ENCODE data around the gene KCTD4. TPM values are rescaled to one million over a fixed set of nuclear protein-coding genes. Genes with fewer than 3 reads are reported as not detected.

The KCTD4 gene
- total RNA-seq, 4 donors from 2014 or later: not detected

DNA sequence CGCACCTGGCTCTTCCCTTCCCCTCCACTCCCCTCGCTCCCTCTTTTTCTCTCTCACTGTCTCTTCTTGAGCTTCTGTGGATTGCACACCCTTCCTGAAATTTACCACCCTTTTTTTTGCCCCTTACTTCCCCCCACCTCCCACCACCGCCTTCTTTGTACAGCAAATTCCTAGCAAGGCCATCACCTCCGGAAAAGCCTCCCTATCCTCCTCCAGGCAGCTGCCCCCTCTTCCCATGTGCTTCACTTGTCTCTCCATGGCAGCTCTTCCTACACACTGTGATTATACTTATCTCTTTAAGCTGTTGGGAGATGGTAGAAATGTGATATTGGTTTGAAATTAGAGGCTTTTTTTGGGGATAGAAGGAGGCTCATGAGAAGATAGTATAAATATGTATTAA is 28.3 kb upstream of the KCTD4 start:
- no peak for DNase-seq
- intact Hi-C loops (cut with DNase I; ENCODE audit: low total_unique reads): no loop called here
- Histone ChIP-seq H3K27me3 (no peaks in the 10 kb centered on the region), H3K36me3 (no peaks in the 10 kb centered on the region), H3K4me1 (no peaks in the 10 kb centered on the region), H3K27ac (no peak overlapping the region), H3K9me3 (no peaks in the 10 kb centered on the region), H3K4me3 (no peak overlapping the region)
- TF ChIP-seq, protein P1, sequence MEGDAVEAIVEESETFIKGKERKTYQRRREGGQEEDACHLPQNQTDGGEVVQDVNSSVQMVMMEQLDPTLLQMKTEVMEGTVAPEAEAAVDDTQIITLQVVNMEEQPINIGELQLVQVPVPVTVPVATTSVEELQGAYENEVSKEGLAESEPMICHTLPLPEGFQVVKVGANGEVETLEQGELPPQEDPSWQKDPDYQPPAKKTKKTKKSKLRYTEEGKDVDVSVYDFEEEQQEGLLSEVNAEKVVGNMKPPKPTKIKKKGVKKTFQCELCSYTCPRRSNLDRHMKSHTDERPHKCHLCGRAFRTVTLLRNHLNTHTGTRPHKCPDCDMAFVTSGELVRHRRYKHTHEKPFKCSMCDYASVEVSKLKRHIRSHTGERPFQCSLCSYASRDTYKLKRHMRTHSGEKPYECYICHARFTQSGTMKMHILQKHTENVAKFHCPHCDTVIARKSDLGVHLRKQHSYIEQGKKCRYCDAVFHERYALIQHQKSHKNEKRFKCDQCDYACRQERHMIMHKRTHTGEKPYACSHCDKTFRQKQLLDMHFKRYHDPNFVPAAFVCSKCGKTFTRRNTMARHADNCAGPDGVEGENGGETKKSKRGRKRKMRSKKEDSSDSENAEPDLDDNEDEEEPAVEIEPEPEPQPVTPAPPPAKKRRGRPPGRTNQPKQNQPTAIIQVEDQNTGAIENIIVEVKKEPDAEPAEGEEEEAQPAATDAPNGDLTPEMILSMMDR (IDR thresholded peaks at IDR 0.05): no peak
- TF ChIP-seq POLR2A (IDR thresholded peaks at IDR 0.05): no peak

DNA sequence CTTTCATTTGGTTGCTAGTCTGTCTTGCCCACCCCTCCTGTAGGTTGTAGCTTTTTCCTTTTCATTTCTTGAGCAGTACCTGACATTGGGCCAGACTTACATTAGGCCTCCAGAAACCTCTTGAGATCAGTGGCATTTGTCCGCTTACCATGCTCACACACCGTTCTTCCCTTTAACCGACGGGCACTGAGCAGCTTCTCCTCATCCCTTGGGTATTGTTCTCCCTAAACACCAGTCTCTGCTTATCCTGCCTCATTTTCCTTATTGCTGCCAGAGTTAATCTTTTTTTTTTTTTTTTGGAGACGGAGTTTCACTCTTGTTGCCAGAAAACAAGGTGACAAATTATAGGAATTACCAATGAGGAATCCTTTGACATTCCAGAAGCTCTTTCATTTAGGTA is 27.2 kb upstream of the KCTD4 start:
- Histone ChIP-seq H3K36me3 (no peaks in the 10 kb centered on the region), H3K27me3 (no peaks in the 10 kb centered on the region), H3K9me3 (no peaks in the 10 kb centered on the region), H3K4me3 (no peak overlapping the region), H3K4me1 (no peaks in the 10 kb centered on the region), H3K27ac (no peak overlapping the region)
- DNase-seq: no peak
- no peak for TF ChIP-seq POLR2A (IDR thresholded peaks at IDR 0.05)
- TF ChIP-seq, protein P1 (IDR thresholded peaks at IDR 0.05): no peak
- intact Hi-C loops (cut with DNase I; ENCODE audit: low total_unique reads): no loop called here

DNA sequence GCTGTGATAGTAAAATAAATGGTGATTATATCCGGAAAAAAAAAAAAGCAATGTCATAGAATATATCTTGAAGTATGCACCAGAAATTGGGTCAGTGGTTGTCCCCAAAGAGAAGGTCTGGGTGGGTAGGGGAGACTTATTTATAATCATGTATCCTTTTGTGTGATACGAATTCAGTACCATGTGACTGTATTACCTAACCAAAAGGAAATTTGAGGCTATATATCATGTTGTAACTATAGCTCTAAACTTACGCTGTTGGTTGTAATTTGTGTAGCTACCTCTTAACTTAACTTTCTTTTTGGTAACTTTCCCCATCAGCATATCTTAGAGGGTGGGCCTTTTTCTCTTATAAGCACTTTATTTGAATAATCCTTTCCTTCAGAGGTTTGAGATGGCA is 25.2 kb upstream of the KCTD4 start:
- Histone ChIP-seq H3K4me1 (no peaks in the 10 kb centered on the region), H3K27ac (no peak overlapping the region), H3K36me3 (no peaks in the 10 kb centered on the region), H3K4me3 (no peak overlapping the region), H3K27me3 (no peaks in the 10 kb centered on the region), H3K9me3 (no peaks in the 10 kb centered on the region)
- no peak for DNase-seq
- TF ChIP-seq, protein P1 (IDR thresholded peaks at IDR 0.05): no peak
- no peak for TF ChIP-seq POLR2A (IDR thresholded peaks at IDR 0.05)
- intact Hi-C loops (cut with DNase I; ENCODE audit: low total_unique reads): no loop called here

DNA sequence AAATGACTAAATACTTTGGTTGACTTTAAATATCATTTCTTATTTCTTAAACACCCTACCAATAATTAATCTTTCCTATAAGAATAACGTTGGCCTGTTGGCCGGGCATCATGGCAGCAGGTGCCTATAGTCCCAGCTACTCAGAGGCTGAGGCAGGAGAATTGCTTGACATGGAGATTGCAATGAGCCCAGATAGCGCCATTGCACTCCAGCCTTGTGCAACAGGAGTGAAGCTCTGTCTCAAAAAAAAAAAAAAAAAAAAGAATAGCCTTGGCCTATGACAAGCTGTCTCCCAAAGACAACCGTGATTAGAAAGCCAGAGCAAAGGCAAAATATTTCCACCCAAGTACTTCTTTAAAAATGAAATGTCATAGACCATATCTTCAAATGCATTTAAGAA is 24.5 kb upstream of the KCTD4 start:
- Histone ChIP-seq H3K4me1 (no peaks in the 10 kb centered on the region), H3K27me3 (no peaks in the 10 kb centered on the region), H3K36me3 (no peaks in the 10 kb centered on the region), H3K4me3 (no peak overlapping the region), H3K9me3 (no peaks in the 10 kb centered on the region), H3K27ac (no peak overlapping the region)
- intact Hi-C loops (cut with DNase I; ENCODE audit: low total_unique reads): no loop called here
- TF ChIP-seq POLR2A (IDR thresholded peaks at IDR 0.05): no peak
- TF ChIP-seq, protein P1 (IDR thresholded peaks at IDR 0.05): no peak
- no peak for DNase-seq

DNA sequence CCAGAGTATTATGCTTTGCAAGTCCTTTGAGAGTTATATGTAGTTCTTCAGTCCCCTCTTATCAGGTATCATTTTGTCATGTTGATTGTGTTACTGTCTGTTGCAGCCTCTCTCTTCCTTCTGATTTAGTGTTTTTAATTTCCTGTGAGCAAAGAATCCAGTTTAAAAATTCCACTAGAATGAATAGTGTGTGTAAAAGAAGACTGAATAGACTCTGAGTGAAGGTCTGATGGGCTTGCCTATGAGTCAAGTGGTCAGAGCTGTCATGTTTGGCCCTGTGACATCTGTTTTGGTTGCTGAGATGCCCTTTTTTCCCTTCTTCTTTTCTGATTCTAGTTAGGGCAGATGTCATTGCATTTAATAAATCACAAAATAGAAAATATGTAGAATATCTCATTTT is 23.3 kb upstream of the KCTD4 start:
- no peak overlapping the region for H3K4me3 ChIP-seq
- no peak for TF ChIP-seq POLR2A (IDR thresholded peaks at IDR 0.05)
- TF ChIP-seq, protein P1 (IDR thresholded peaks at IDR 0.05): no peak
- no peaks in the 10 kb centered on the region for H3K4me1 ChIP-seq
- H3K9me3 ChIP-seq: no peaks in the 10 kb centered on the region
- intact Hi-C loops (cut with DNase I; ENCODE audit: low total_unique reads): no loop called here
- no peaks in the 10 kb centered on the region for H3K27me3 ChIP-seq
- H3K36me3 ChIP-seq: no peaks in the 10 kb centered on the region
- H3K27ac ChIP-seq: no peak overlapping the region
- DNase-seq: no peak
